ENCODE measurements around the gene MAGI2.

Gene MAGI2

DNA sequence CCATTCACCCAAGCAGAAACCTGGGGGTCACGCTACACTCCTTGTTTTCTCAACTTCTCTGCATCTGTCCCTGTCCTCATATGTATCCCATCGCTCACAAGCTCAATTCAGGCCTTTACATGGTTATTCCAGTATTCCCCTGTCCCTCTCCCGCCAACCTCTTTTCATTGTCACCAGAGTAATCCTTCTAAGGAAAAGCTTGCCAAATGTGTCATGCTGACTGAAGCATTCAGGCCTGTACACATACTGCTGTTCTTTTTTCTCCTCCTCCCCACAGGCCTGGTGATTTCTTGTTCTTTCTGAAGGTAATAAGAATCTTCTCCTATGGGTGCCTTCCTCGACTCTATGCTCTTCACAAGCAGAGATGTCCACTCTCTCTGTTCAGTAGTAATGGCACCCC, 1372.7 kb downstream of the MAGI2 start:
- DNase-seq (ENCODE audit: low read depth): no peak

DNA sequence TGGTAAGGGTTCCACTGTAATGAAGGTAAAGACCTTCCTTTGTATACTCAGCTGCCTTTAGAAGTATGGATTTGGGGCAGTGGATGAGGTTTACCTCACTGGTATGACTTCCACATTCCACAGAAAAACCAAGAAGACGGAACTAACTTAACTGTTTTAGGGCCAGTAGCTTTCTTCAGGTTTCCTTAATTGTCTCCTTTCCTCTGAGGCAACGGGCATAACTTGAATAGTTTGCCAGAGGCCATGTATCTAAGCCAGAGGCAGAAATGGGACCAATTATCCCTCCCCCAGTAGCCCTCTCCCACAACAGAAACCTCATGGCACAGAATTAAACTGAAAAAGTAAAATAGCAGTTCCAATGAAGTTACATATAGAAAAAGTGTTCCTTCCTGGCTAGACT, 1373.2 kb downstream of the MAGI2 start:
- no peak for DNase-seq (ENCODE audit: low read depth)

DNA sequence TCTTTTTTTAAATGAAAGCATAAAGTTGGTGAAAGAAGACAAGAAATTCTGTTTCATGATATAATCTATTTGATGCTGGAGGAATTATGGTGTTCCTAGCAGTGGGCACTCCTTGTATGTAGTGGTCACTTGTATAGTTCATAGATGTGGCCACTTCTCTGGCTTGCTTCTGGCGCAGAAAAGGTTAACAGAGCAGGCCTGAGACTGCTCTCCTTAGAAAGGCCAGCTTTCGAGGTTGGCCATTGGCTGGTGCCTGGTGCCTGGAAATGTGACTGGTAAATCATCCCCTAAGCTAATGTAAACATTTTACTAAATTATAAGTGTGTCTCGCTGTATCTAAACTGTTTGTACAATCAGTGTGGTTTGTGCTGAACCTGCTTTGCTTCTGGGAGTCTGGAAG, 1378.8 kb downstream of the MAGI2 start:
- DNase-seq (ENCODE audit: low read depth): no peak

DNA sequence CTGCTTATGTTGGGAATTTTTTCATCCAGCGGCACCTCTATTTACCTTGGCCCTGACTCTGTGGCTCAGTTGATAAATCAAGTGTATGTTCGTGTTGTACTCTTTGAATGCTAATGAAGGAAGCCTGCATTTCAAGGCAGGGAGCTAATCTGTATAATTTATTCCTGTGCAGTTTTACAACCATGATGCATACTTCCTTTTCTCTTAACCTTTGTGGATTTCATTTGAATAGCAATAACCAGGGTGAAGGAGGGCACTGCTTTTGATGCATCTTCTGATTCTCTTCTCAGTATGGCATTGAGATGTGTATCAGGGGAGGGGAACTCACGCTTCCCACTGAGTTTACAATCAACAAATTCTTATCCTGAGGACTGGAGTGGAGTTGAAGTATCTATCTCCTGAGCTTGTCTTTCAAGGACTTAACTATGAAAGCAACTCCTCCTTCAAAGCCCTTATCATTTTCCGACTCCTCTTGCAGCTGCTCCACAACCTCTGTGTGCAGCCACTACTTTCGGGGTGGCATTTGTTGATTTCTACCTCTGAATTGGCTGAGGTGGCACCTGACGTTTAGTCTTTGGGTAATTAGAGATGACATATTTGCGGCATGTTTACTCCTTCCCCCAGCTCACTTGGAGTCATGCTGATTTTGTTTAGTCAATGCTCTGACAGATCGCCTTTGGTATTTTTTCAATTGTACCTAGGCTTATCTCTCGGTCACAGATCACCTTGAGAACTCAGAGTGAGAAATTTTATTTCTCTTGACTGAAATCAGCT, 1379.7 kb downstream of the MAGI2 start:
- no peak for DNase-seq (ENCODE audit: low read depth)

DNA sequence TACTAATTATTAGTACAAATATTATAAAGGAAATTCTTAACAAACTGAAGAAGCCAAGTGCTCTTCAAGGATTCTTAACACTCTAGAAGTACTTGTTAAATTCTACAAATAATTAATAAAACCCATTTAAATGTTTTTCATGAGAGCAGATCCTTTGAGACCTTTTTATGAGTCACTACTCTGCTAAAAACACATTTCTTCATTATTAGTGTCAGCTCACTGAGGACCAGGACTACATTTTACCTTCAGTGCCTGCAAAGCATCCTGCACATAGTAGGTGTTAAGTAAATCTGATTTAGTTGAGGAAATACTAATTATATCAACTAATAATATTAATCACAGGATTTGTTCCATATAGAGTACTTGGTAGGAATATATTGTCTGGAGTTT, 1381.3 kb downstream of the MAGI2 start:
- no peak for DNase-seq (ENCODE audit: low read depth)

DNA sequence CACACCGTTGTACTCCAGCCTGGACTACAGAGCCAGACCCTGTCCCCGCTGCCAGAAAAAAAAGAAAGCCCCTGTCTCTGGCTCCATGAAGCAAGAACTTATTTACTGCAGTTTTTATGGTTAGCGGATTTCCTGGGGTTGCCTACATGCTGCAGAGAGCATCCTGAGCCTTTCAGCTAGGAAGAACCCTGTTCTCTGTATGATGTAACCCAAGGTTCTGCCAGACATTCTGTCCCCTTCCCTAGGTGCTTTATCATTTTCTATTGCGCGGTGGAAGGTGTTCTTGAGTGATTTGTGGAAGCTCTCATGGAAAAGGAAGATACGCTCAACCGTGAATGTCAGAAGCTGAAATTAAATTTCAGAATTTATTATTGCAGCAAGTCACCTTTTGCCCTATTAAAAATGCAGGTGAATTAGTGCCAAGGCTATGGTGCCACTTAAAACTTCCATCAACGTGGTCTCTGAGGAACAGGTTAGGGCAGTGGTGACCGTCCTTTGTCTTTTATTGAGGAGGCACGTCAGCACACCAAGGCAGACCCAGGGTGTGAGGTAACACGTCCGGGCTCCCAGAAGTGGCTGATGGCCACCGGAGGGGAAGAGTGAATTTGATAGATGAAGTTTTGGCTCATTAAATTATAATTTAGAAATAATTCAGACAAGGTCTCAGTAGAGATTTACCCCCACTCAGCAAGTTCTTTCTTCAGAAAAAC, 1381.8 kb downstream of the MAGI2 start:
- no peak for DNase-seq (ENCODE audit: low read depth)

DNA sequence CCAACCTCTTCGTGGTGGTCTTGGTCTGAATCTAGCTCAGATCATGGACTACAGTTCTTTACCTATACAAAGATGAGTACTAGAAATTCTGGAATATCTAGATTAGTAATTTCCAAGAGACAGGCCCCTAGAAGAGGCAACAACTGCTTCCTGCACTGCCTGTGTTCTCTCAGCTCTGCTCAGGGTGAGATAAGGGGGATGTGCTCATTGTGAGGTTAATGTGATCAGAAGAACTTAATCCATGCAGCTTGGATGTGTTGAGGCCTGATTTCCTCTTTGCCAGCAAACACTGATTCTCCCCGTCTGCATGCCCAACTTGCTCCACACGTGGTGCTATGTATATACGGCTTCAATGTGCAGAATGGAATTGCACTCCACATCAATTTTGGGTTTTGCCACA, 1386.9 kb downstream of the MAGI2 start:
- DNase-seq (ENCODE audit: low read depth): no peak

DNA sequence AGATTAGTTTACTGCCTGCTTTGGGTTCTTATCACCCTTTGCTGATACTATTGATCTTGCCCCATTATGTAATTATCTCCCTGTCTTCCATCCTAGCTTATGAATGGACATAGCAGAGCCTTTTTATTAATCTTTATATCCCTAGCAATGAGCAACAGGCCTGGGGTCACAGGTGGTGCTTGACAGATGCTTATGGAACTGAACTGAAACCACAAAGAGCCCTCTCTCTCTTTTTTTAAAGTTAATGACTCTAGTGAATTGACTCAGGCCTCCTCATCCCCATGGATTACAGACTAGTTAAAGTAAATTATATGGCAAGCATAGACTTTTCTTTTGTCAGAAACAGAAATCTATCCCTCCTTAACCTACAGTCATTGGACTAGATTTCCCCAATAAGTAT, 1389.7 kb downstream of the MAGI2 start:
- no peak for DNase-seq (ENCODE audit: low read depth)

DNA sequence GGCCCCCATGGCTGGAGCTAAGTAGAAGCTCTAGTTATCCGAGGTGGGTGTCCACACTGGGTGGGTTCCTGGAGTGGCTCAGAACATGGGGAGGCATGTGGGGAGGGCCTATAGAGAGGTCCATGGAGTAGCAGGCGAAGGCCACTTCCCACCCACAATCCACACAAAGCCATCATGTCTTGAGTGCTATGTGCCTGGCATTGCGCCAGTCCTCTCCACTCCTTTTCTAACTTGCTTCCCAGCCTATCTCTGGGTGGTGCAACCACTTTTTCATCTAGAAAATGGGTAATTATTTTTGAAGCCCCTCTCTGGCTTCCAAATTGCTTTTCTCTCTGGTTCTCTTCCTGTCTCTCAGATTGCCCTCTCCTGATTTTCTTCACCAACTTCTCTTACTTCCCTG, 1391.3 kb downstream of the MAGI2 start:
- DNase-seq (ENCODE audit: low read depth): no peak

DNA sequence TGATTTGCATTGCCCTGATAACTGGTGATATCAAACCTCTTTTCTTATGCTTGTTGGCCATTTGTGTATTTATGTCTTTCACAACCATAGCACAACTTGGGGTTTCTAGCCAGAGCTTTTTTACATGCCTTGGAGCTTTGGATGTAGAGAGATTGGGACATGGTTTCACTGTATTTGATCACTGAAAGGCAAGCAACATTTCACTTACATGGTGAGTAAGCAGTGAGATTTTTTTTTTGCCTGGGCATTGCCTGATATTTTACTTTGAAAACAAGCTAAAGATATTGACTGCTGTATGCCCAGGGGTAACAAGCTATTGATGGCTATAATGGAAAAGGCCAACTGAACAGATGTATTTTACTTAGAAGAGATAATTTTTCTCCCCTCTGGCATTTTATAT, 1395.9 kb downstream of the MAGI2 start:
- DNase-seq (ENCODE audit: low read depth): no peak

DNA sequence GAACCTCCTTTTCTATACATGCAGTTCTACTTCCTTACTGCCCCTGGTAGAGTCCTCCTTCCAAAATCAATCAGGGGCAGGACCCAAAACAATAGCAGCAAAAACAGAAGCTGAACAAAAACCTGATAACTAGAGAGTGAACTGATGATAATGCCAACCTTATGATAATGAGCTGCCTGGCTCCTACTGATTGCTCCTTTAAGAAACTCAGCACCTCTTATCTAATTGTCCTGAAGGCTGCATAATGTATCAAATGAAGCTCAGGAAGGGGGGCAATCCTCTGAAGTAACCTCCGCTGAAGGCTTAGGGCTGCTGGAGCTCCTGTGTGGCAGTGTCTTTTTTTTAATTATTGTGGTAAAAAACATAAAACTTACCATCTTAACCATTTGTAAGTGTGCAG, 1397.9 kb downstream of the MAGI2 start:
- no peak for DNase-seq (ENCODE audit: low read depth)

DNA sequence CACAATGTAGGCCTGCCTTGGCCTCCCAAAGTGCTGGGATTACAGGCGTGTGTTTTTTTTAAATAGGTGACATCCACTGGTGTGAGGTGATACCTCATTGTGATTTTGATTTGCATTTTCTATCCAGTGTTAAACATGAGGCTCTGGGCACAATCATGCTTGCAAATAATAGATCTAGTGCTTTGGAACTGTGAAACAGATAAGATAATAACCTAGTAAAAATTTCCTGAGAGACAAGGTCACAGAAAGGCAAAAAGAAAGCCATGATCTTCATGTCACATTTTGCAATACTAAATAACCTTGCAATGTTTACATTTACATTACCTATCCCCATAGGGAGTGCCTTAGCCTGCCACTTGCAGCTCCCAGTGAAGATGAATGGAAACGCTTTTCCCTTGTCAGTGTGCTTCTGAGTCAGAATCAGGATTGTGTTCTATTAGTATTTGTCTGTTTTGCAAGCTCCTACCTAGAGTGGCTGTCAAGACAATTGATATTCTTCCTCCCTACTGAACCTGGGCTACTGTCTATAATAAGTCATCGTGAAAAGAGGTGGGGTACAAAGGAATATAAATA, 1398.4 kb downstream of the MAGI2 start:
- DNase-seq (ENCODE audit: low read depth): no peak

DNA sequence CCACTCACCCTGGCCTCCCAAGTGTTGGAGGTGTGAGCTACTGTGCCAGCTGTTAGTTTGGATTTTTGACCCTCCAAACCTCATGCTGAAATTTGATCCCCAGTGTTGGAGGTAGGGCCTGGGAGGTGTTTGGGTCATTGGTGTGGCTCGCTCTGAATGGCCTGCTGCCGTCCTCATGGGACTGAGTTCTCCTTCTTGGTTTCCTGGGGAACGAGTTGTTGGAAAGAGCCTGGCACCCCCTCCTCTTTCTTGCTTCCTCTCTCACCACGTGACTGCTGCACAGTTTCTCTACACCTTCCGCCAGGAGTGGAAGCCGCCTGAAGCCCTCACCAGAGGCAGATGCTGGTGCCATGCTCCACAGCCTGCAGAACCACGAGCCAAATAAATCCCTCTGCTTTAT, 1401.4 kb downstream of the MAGI2 start:
- no peak for DNase-seq (ENCODE audit: low read depth)

DNA sequence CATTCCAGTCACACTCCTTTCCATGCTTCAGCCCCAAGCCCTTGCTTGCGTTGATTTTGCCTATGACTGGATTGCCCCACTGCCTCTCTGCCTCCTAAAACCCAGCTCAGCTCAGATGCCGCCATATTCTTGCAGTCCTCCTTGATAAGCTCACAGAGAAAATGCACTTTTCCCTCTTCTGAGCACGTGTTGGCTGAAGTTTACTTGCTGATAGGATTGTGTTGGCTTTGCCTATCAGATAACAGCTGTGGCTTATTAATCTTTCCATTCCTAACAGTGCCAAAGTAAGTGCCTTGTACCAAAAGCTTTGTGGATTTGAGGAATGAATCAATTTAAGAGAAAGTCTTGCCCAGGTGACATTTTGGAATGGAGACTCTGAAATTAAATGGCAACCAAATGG, 1405.7 kb downstream of the MAGI2 start:
- no peak for DNase-seq (ENCODE audit: low read depth)

DNA sequence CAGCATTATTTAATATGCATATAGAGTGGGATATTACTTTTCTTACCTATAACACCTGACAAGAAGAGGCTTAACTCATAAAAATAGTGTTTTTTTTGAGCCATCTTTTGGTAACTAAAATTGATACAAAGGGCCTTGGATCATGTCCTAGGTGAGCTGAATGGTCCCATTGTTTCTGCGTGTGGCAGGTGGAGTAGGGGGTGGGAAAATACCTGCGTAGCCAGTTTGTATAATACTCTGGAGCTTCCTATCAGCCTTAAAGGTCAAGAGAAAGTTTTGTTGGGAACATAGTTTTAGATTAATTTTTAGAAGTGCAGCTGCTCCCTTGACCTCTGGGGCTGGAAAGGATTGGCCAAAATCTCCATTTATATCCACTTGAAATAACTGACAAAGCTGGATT, 1410.3 kb downstream of the MAGI2 start:
- DNase-seq (ENCODE audit: low read depth): no peak

DNA sequence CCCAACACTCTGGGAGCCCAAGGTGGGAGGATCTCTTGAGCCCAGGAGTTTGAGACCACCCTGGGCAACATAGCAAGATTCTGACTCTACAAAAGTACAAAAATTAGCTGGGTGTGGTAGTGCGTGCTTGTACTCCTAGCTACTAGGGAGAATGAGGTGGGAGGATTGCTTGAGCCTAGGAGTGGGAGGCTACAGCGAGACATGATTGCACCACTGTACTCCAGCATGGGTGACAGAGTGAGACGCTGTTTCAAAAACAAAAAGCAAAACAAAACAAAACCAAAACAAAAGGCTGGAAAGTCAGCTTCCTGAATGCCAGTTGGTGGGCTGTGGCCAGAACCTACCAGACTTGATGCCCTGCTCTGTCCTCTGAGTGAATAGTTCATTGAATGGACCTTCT, 1412.0 kb downstream of the MAGI2 start:
- no peak for DNase-seq (ENCODE audit: low read depth)

DNA sequence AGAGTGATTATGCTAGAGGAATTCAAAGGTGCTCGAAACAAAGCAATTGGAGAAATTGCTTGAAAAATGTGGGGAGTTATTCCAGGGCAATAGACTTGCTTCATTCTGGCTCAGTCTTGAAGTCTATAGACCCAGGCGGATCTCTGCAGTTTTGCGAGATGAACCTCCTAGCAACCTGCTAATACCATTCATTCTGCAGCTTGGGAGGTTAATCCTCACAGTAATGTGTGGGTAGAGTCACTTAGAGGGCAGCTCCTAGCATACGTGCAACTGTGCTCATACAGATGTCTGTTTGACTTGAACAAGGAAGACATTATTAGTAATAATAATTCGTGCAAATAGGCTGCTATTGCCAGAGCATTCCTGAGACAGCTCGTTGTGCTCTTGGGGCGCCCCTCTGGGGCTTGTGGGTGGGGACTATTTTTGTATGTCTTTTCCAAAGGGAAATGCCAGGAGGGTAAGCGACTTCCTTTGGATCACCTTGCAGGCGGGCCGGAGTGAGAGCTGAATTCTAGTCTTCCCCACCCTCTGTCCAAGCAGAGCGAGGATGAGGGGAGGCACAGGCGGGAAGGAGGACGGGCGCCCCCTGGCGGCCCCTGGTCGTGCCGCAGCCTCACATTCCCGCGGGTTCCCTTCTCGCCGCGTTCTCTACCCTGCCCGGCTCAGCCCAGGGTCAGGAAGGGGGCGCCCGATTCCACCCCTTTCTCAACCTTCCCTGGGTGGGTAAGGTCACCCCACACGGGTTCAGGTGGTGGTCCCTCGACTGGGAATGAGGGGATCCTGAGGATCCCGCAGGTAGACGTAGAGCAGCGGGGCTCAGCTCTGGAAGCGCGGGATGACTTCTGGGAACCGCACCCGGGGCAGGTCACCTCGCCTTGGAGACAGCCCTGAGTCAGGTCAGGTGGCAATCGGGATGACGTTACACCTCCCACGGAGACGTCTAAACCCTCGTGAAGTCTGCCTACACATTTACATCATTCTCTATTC, 1413.4 kb downstream of the MAGI2 start:
- no peak for DNase-seq (ENCODE audit: low read depth)

DNA sequence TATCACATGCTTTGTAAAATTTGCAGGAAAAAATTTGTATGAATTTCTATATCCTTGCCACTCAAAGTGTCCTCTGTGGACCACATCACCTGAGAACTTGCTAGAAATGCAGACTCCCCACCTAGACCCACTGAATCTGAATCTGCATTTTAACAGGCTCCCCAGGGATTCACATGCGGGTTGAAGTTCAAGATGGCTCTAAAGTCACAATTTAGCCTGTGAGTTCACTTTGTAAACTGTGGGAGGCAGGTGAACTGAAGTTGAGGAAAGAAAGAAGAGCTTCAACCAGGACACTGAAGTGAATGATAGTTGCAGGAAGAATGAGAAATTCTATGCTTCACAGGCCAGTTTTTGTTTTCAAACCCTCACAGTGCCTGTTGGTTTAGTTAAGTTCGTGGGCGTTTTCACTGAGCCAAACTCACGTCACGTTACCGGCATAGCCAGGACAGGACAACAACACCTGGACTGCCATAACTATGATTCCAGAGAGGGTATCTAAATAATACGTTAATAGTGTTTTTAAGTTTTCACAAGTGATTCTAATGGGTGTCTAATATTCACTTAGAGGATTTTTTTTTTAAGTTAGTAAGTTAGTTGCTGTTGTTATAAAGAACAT, 1414.9 kb downstream of the MAGI2 start:
- no peak for DNase-seq (ENCODE audit: low read depth)

DNA sequence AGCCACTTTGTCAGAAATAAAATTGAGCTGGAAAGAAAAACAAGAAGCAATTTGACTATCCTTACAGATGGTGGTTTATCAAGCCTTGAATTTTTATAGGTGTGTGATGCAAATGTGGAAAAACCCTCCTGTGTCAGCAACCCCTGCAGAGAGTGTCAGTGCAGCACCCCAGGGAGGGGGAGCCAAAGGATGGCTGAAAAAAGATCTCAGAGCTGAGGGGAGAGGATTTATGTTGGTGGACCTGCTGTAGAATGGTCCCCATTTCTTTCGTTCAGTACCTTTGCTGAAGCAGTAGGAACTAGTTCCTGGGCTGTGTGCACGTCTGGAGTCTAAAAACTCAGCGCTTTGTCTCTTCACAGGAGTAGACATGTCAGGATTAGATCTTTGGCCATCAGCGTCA, 1415.9 kb downstream of the MAGI2 start:
- DNase-seq (ENCODE audit: low read depth): no peak

DNA sequence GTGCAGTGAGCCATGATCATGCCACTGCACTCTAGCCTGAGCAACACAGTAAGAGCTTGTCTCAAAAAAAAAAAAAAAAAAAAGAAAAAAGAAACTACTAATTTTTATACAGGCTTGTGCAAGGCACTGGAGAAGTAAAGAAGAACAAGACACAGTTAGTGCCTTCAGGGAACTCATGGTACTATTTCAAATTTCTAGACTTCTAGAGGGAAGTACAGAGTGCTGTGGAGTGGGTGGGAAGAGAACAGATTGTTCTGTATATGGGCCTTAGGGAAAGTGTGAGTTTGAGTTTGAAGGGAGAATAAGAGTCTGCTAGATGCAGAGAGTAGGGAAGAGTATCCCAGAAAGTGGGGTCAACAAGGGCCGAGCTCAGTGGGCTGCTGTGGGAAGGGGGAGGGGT, 1420.1 kb downstream of the MAGI2 start:
- DNase-seq (ENCODE audit: low read depth): no peak

DNA sequence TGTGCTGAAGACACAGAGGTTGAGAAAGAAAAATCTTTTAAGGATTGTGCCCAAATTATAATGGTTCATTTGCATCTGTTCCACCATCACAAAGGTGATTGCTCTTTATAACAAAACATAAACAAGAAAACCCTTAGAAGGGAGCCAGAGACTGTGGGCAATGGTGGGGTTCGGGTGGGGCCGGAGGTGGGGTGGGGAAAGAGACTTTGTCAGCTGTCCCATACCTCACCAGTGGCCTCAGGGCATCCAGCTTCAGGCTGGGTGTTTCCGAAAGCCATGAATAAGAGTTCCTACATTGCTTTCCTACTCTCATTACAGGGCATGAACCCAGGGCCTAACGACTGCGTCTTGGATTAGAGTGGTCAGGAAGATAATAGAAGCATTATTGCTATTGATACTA, 1427.0 kb downstream of the MAGI2 start:
- DNase-seq (ENCODE audit: low read depth): no peak

DNA sequence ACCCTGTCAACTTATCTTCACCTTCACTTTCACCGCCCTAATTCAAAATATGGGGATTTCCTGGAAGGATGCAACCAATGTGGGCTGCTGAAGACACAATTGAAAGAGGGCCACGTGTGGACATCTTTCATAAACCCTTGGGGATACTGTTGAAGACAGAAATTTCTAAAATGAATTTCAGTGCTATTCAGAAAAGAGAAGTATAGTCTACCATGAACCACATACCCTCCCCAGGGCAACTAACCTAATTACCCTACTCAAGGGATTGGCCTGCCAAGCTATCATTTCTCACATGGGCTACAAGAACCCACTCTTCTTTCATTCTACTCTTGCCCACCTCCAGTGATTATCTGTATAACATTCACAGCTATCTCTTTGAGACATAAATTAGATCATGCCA, 1428.9 kb downstream of the MAGI2 start:
- no peak for DNase-seq (ENCODE audit: low read depth)
